ENCODE results near the gene SFMBT1.

Gene SFMBT1

GRCh38 chr3:52912885-52913731, 132.8 kb downstream of the SFMBT1 start:
- no peak for DNase-seq

- DNase-seq: no peak
Measured at GRCh38 chr3:52910823-52911222, 135.1 kb downstream of the SFMBT1 start.

DNA sequence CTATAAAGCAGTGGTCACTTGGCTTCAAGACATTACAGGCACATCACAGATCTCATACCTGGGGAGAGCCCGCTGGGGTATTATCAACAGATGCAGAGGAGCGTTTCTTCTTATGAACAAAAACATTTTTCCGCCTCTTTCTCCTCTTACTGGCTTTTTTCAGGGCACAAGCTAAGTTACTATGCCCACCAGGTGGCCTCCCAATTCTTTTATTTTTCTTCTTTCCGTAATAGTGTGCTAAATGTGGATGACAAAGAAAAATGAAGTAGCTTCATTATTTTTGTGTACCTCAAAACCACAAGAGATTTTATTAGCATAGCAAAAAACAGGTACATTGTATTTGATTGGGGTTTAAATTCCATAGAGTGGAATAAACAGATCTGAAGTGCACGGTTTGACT, 138.4 kb downstream of the SFMBT1 start:
- no peak for DNase-seq

- DNase-seq: no peak
Measured at GRCh38 chr3:52904552-52904951, 141.3 kb downstream of the SFMBT1 start.

- DNase-seq: no peak
Measured at GRCh38 chr3:52904000-52904399, 141.9 kb downstream of the SFMBT1 start.

- peak; percentile 2 for DNase-seq
Measured at GRCh38 chr3:52897130-52898122, 148.4 kb downstream of the SFMBT1 start, which contains the start of gene STIMATE. TSS of gene STIMATE (minus strand) at chr3:52897548. CDS start at chr3:52897450, 98 bp downstream.

DNA sequence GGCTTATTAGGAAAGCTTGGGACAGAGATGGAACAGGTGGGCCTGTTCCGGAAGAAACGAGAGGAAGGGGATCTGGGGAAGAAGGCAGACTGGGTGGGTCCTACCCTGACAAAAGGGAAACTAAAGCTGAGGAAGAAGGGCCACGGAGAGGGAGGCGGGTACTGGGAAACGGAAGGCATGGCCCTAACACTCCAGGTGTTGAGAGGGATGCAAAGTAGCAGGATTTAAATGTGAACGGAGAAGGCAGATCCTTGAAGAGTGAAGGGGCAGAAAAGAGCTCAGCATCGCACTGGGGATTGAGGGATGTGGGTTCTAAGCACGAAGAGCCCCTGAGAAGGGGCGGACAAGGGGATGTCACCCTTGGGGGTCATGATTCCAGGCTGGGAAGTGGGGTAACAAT, 149.3 kb downstream of the SFMBT1 start:
- DNase-seq: no peak

DNA sequence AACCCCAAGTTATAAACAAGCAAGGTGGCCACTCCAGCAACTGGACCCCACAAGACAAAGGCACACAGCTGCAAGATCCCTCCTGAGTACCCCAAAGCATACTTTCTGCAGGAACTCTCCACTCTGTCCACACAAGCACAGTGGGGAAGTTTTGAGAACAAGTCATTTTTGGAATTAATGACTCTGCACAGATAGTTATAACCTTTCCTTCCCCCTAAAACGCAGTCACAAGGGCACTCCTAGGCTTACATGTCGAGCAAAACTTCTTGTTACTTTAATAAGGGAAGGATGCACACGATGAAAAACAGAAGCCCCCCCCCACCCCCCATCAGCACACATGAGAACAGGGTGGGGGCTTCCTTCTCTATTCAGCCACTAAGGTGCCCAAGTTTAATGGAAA, 149.7 kb downstream of the SFMBT1 start:
- DNase-seq: no peak

DNA sequence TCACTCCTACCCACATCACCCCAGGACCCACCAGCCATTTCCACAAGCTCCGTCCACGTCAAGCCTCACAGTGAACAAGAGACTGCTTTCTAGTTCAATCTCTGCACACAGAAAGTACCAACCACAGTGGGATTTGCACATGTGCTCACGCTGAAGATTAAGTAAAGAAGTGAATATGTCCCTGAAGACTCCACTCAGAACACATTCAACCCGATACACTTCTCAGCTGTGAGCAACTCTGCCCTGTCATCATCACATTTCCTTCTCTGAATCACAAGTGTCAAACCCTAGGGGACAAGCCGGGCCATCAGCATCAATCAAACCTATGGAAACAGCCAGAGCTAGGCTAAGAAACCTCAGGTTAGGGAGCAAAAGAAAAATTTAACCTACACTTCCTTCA, 150.5 kb downstream of the SFMBT1 start:
- no peak for DNase-seq

GRCh38 chr3:52894756-52895155, 151.1 kb downstream of the SFMBT1 start:
- no peak for DNase-seq

- no peak for DNase-seq
Measured at GRCh38 chr3:52893723-52894122, 152.2 kb downstream of the SFMBT1 start.

DNA sequence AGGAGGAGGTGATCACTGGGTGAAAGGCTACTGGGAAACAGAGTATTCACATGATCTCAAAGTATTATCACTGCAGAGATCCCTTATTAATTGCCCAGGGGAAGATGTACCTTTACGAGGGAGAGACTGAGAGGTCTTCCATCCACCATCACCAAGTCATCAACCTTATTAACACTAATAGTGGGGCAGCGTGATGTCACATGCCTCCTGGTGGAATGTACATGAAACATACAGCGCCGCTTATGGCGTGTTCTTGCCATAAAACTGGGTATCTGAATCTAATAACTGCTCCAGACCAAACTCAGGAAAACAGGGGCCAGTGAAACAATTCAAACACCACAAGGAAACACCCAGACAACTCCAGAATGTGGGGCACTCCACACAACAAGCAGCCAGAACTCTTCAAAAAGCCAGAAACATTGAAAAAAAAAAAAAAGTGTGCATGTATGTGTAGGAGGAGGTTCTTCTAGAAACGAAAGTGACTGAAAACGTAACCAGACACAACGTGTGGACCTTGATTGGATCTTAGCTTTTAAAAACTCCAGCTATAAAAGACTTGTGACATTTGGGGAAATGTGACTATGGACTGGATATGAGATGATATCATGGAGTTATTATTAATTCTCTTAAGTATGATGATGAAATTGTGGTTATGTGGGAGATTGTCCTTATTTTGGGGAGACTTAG, 153.1 kb downstream of the SFMBT1 start:
- no peak for DNase-seq

GRCh38 chr3:52892290-52892624, 153.6 kb downstream of the SFMBT1 start:
- DNase-seq: no peak

DNA sequence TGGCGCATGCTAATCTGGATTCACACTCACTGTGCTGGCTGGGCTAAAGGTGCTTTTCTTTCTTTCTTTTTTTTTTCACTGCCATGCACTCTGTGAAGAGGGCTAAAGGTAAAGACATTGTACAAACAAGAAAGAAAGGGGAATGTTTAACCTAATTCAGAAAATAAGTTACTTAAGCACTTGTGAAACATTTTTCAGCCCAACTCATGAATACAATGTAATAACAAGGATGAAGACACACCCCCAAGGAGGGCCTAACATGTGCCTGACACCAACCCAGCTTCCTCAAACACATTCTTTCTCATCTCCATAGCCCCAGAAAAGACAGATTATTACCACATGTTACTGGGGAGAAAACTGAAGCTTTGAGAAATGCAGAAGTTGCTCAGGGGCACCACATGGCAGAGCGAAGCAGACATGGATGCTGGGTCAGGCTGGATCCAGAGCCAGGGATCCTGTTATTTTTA, 154.2 kb downstream of the SFMBT1 start:
- DNase-seq: no peak

DNA sequence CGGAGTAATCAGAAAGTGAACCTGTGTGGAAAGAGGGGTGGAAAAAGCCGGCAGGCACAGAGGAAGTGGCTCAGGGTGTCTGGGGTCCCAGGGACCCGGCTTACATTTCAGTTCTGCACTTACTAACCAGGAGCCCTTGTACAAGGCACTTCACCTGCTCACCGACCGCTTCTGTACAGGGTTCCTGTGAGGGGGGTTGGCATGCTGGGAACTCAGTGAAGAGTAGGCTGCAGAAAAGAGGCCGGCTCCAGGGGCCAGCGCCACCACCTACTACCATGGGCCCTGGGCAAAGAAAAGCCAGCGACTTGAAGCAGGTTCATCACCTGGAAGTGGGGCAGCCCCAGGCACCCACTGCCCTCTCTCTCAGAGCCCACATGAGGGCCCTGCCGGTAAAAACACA, 154.7 kb downstream of the SFMBT1 start:
- DNase-seq: no peak

DNA sequence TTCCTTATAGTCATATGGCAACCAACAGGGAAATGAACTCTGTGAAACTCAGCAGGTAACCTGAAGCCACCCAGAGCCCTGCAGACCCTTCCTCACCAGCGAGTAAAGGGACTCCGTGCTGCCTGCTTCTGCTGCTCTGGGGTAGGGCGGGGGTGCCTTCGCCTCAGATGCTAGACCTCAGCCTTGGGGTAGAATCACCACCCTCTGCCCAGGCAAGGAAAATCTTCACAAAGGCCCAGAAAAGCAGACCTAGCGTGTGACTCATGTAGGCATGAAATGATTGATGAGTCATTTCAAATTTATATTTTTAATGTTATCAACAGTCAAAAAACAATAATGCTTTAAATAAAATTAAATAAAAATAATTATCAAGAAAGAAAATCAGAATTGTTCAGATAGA, 155.1 kb downstream of the SFMBT1 start:
- DNase-seq: no peak

DNA sequence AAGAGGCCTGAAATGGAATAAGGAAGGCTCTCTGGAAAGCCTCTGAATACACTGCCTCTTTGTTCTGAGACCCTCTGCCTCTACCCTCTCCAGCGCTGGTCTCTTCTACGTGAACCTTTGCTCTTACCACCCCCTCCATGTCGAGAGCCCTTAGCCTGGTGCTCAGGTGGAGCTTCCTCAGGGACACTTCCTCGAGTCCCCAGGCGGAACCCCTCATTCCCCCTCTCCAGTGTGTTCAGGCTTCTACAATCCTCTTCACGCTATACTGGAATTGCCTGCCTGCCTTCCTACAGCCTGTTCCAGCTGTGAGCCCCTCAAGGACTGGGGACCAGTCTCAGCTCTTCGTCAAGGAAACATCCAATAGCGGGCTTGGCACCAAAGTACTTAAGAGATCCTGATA, 156.0 kb downstream of the SFMBT1 start:
- no peak for DNase-seq

GRCh38 chr3:52887166-52887565, 158.7 kb downstream of the SFMBT1 start:
- no peak for DNase-seq

DNA sequence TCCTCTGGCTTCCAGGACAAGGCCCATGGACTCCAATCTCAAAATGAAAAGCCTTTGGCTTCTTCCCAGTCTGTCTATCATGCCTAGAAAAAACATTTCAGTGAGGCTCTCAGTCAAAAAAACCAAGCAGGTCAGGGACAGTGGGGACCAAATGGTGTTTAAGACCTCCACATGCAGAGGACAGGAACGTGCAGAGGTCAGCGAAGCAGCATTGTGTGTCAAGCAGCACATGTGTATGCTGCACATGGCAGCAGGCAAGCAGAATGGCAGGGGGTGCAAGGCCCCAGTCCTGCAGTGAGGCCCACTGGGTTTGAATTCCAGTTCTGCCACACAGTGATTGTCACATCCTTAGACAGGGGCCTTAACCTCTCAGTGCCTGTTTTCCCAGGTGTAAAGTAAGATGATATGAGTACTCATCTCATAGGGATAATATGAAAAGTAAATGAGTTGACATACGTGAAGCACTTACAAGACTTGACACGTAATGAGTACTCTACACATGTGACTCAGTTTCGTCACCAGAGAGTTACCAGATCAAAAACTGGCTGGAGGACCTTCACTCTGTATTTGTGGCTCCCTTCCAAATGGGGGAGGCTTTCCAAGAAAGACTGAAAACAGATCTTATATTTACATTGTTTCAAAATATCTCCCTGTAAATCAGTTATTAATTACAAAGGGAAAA, 159.7 kb downstream of the SFMBT1 start:
- no peak for DNase-seq

DNA sequence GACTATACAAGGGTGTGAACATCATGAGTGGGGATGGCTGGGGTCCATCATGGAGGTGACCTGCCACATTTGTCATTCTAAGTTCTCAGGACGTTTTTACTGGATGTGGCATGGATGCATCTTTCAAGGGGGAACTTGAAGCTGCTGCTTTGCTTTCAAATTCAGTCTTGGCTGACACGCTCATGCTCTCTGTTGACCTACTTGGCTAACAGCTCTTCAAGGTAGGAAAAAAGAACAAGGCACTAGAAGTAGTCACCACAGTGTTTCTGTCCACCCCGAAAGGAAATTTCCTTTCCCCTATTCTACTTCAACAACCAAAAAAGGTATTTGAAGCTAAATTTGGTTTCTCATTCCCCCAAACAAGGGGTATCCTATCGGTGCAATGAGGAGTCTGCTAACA, 163.5 kb downstream of the SFMBT1 start:
- DNase-seq: no peak

DNA sequence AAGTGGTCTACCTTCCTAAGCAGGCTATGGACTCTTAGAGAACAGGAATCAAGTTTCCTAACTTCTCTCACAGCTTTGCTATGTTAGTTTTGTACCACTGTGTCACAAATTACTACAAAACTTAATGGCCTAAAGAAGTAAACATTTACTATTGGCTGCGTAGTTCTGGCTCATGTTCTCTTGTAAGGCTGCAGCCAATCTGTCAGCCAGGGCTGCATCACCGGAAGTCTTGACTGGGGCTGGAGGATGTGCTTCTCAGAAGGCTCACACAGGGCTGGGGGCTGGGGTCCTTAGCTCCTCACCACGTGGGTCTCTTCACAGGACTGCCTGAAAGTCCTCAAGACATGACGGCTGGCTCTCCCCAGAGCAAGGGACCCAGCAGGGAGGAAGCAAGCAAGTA, 164.0 kb downstream of the SFMBT1 start:
- no peak for DNase-seq

DNA sequence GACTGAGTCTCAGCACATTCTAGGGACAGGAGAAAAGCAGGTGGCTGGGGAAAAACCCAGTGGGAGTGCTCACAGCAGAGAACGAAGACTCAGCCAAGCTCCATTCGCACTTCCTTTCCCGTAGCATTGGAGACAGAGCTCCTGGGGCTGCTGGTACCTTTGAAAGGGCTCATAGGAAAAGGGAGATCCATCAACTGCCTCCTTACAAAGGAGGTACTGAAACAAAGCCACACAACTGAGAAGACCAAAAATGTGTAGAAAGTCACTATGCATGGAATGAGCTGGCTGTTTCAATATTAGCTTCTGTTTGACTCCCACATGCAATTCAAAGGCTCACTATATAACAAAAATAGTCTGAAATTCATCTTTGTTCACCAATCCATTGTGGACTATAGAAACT, 165.4 kb downstream of the SFMBT1 start:
- DNase-seq: no peak

GRCh38 chr3:52880047-52880446, 165.8 kb downstream of the SFMBT1 start:
- DNase-seq: no peak

Data from NCI-H1694 (cell line).